ENCODE measurements around the gene GLTP. TPM values are rescaled to one million over a fixed set of nuclear protein-coding genes. Genes with fewer than 3 reads are reported as not detected.

GLTP gene
- total and polyA plus RNA-seq, 2 donors from 2014 or later = 45.9 to 56.4 TPM

- TF ChIP-seq CTCF (IDR thresholded peaks at IDR 0.05; ENCODE audit: borderline replicate concordance, extremely low read depth, insufficient read depth) = no peak
- H3K27me3 ChIP-seq (ENCODE audit: control insufficient read depth, insufficient read depth, low read length) = no peaks in the 10 kb centered on the region
- intact Hi-C loops (cut with DNase I) = no loop called here
- no peaks in the 10 kb centered on the region for H3K36me3 ChIP-seq (ENCODE audit: control insufficient read depth in 2 of 3, insufficient read depth in 3 of 3, low read length in 3 of 3)
- H3K4me3 ChIP-seq (ENCODE audit: low read length in 3 of 3) = peak within 1 kb of the TSS; percentile 36 to 79 (median 56)
- FAIRE-seq (no peak), DNase-seq (peak in 4 of 5 donors; percentile 61 to 83 (median 74))
- H3K4me1 ChIP-seq (ENCODE audit: control insufficient read depth in 2 of 3, insufficient read depth in 2 of 3, low read depth in 1 of 3, low read length in 3 of 3) = peaks cover 0 to 18% (median 2%) of the 10 kb centered on the region in 3 donors
- peak within 1 kb of the TSS in 1 of 3 donors; percentile 77 for H3K9ac ChIP-seq (ENCODE audit: low read length in 3 of 3)
- peak within 1 kb of the TSS; percentile 71 to 93 for H3K27ac ChIP-seq (ENCODE audit: low read depth in 2 of 2, low read length in 2 of 2)
- H3K9me3 ChIP-seq (ENCODE audit: control insufficient read depth in 2 of 3, insufficient read depth in 1 of 3, low read length in 3 of 3) = no peaks in the 10 kb centered on the region
Observed at GRCh38 chr12:109833307-109834189, 46.8 kb downstream of the GLTP start, which contains the start of gene TRPV4. TRPV4 (minus strand) TSS chr12:109833398; CDS start chr12:109814796, 18,602 bp downstream.

- no peak for TF ChIP-seq CTCF (IDR thresholded peaks at IDR 0.05; ENCODE audit: borderline replicate concordance, extremely low read depth, insufficient read depth)
- FAIRE-seq = no peak
- Histone ChIP-seq H3K9ac (ENCODE audit: low read length in 3 of 3) (peak overlapping the region in 1 of 3 donors; percentile 77), H3K4me3 (ENCODE audit: low read length in 3 of 3) (peak overlapping the region; percentile 36 to 79 (median 43)), H3K9me3 (ENCODE audit: control insufficient read depth in 2 of 3, insufficient read depth in 1 of 3, low read length in 3 of 3) (no peaks in the 10 kb centered on the region), H3K27me3 (ENCODE audit: control insufficient read depth, insufficient read depth, low read length) (no peaks in the 10 kb centered on the region), H3K36me3 (ENCODE audit: control insufficient read depth in 2 of 3, insufficient read depth in 3 of 3, low read length in 3 of 3) (no peaks in the 10 kb centered on the region), H3K4me1 (ENCODE audit: control insufficient read depth in 2 of 3, insufficient read depth in 2 of 3, low read depth in 1 of 3, low read length in 3 of 3) (peaks cover 0 to 23% (median 5%) of the 10 kb centered on the region in 3 donors), H3K27ac (ENCODE audit: low read depth in 2 of 2, low read length in 2 of 2) (peak overlapping the region; percentile 71 to 93)
- intact Hi-C loops (cut with DNase I) = no loop called here
- DNase-seq = peak in 3 of 5 donors; percentile 38 to 71 (median 50)
Observed at GRCh38 chr12:109832541-109833306, 47.6 kb downstream of the GLTP start.

- no peaks in the 10 kb centered on the region for H3K27me3 ChIP-seq (ENCODE audit: control insufficient read depth, insufficient read depth, low read length)
- peak overlapping the region in 1 of 3 donors; percentile 77 for H3K9ac ChIP-seq (ENCODE audit: low read length in 3 of 3)
- no peaks in the 10 kb centered on the region for H3K36me3 ChIP-seq (ENCODE audit: control insufficient read depth in 2 of 3, insufficient read depth in 3 of 3, low read length in 3 of 3)
- intact Hi-C loops (cut with DNase I) = no loop called here
- H3K4me1 ChIP-seq (ENCODE audit: control insufficient read depth in 2 of 3, insufficient read depth in 2 of 3, low read depth in 1 of 3, low read length in 3 of 3) = peaks cover 0 to 26% (median 5%) of the 10 kb centered on the region in 3 donors
- peak overlapping the region; percentile 71 to 93 for H3K27ac ChIP-seq (ENCODE audit: low read depth in 2 of 2, low read length in 2 of 2)
- DNase-seq = no peak
- H3K4me3 ChIP-seq (ENCODE audit: low read length in 3 of 3) = peak overlapping the region in 2 of 3 donors; percentile 43 to 79
- no peak for TF ChIP-seq CTCF (IDR thresholded peaks at IDR 0.05; ENCODE audit: borderline replicate concordance, extremely low read depth, insufficient read depth)
- H3K9me3 ChIP-seq (ENCODE audit: control insufficient read depth in 2 of 3, insufficient read depth in 1 of 3, low read length in 3 of 3) = no peaks in the 10 kb centered on the region
- no peak for FAIRE-seq
Observed at GRCh38 chr12:109831929-109832328, 48.4 kb downstream of the GLTP start.

Measured in kidney (tissue), 14 donors.